ENCODE results near the gene POU3F4.

Gene POU3F4

DNA sequence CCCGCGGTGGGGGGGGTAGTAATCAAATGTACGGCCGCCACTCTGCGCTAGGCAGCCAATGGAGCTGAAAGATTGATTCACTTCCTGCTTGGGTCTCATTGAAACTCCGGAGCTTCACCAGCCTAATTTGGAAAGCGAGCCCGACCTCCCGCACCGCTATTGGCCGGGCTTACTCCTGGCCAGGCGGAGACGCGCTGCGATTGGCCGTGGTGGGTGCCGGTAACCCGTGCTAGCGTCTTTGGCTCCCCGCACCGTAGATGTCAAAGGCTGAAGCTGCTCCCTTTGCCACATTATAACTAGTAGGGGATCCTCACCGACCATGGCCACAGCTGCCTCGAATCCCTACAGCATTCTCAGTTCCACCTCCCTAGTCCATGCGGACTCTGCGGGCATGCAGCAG is at the start of gene POU3F4:
TSS of gene POU3F4 (plus strand) at position 285 of the 400 bp plus-strand sequence. CDS start at position 320, 35 bp downstream.
- DNase-seq (ENCODE audit: low read depth in 2 of 2): no peak

DNA sequence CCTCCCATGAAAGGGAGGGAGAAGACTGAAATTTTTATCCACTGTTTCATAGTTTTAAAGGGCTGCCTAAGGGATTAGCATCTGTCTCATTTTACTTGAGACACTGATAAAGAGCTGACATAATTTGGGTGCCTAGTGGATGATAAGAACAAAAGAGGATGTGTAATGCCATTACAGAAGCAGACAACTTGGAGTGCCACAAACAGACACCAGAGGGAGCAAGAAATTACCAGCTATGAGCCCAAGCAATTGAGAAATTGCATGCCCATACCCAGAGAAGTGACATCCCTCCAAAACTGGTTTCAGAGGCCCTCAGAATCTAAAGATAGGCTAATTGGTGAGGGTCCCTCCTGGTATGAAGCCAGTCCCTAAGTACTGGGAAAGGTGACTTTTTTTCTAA is 38.5 kb upstream of the POU3F4 start:
- DNase-seq (ENCODE audit: low read depth in 2 of 2): no peak

DNA sequence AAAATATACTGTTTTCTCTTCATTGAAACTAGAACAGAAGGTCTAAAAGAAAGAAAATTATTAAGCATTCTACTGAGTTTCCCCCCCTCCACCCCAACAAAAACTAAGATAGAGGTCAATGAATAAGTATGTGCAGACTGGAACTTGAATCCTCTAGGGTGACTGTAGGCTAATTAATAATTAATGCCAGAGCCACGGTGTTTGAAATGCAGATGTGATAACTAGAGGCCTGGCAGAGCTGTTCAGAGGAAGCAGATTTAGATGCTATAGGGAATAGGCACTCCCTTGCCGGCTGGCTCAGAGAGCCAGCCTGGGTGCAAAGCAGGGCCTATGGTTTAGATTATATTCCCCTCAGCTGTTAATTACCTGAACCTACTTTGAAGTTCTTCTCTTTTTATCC is 12.2 kb upstream of the POU3F4 start:
- no peak for DNase-seq (ENCODE audit: low read depth in 2 of 2)

DNA sequence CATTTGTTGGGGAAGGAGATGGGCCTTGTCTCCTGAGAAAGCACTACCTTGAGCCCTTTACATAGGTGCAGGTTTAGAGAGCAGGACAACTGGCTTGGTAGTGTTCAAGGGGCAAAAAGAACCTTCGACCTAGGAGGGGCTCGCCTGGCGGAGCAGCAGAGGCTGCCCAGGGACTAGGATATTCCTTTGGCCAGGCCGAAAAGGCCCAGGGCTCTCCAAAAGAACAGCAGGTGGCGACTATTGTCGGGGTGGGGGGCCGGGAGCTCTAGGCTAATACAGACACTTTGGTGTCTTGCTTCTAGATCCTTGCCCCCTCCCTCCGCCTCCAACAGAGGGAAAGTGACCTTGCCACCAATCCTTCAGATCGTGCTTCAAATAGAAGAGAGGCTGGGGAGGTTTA is 7.1 kb upstream of the POU3F4 start:
- DNase-seq (ENCODE audit: low read depth in 2 of 2): no peak

DNA sequence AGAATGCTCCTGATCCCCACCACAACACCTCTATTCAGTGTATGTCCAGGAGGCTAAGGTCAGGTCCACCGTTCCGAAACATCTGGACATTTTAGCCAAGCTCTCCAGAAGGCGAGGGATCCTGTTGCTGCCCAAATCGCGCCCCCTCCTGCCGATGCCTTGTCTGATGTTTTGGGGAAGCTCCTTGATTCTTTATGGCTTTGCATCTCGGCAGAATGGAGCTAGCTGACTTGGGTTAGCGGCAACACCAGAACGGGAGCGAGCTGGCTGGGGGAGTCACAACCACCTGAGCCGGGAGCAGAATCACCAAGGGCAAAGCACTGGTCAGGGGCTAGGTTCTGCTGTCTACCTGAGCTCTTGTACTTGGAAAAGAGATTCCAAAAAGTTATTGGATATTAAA is 6.6 kb upstream of the POU3F4 start:
- DNase-seq (ENCODE audit: low read depth in 2 of 2): no peak

DNA sequence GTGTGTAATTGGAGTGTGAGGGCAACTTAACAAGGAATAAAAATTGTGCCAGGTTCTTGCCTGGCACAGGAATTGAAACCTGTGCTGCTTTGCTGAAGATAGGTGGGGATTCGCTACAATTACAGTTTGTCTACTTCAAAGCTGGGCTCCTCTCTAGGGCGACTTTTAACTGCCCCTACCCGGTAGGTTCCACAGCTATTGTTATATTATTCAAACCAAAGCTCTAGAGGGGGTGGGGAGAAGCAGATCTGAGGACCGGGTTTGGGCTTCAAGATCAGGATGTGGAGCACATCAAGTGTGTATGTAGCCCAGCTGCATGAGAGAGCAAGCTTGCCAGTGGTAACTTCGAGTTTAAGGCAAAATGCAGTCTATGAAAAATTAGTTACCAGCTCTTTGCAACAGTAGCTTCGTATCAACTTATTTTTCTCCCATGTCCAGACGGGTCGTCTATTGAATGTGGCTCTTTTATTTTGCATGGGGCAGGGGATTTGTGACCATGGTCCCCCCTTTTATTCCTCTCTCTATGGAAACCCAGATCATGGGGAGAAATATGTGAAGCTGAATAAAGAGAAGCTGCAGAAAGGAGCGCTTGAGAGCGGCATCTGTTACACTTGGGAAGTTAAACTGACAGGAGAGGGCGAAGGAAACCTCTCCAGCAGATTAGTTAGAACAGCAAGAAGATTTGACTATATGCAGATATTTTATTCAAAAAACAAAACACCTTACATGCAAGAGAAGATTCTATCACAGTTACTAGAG is 3.2 kb upstream of the POU3F4 start:
- no peak for DNase-seq (ENCODE audit: low read depth in 2 of 2)

DNA sequence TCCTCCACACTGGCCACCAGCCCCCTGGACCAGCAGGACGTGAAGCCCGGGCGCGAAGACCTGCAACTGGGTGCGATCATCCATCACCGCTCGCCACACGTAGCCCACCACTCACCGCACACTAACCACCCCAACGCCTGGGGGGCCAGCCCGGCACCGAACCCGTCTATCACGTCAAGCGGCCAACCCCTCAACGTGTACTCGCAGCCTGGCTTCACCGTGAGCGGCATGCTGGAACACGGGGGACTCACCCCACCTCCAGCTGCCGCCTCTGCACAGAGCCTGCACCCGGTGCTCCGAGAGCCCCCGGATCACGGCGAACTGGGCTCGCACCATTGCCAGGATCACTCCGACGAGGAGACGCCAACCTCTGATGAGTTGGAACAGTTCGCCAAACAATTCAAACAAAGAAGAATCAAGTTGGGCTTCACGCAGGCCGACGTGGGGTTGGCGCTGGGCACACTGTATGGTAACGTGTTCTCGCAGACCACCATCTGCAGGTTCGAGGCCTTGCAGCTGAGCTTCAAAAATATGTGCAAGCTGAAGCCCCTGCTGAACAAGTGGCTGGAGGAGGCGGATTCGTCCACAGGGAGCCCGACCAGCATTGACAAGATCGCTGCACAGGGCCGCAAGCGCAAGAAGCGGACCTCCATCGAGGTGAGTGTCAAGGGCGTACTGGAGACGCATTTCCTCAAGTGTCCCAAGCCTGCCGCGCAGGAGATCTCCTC is 600 bp downstream of the POU3F4 start:
- DNase-seq (ENCODE audit: low read depth in 2 of 2): no peak

DNA sequence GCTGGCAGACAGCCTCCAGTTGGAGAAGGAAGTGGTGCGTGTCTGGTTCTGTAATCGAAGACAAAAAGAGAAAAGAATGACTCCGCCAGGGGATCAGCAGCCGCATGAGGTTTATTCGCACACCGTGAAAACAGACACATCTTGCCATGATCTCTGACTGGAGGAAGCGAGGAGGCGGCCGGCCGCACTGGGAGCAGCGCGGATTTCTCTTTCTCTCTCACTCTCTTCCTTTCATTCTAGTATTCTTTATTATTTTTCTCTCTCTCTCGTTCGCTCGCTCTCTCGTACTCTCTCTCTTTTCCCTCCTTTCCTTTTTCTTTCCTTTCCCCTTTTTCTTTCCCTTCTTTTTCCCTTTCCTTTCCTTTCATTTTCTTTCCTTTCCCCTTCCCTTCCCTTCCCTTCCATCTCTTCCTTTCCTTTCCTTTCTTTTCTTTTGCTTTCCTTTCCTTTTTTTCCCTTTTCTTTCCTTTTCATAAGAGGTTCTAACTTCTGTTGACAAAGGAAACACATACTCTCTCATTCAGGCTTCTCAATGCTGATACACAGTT is 1.2 kb downstream of the POU3F4 start:
- no peak for DNase-seq (ENCODE audit: low read depth in 2 of 2)

DNA sequence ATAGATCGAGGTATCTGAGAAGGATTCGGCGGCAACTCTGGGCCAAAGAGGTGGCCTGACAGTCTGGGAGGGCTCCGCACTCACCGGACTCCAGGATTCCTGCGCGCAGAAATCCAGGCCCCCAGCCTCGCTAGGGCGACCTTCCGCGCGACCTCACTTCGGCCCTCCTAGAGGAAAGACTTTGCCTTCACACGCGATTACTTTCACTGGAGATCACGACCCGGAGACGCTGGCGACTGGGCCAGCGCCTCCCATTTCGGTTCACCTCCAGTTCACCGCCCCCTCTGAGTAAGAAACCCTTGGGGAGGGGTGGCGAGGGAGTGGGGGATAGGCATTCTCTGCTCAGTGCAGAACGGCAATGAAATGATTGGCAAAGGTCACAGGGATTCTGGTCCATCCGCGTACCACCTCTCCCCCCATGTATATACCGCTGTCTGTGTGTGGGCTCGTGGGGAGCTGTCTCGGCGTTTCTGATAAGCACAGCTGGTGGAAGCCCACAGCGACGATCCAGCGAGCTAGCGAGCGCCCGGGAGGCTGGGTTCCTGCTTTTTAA is 2.5 kb downstream of the POU3F4 start:
- no peak for DNase-seq (ENCODE audit: low read depth in 2 of 2)

DNA sequence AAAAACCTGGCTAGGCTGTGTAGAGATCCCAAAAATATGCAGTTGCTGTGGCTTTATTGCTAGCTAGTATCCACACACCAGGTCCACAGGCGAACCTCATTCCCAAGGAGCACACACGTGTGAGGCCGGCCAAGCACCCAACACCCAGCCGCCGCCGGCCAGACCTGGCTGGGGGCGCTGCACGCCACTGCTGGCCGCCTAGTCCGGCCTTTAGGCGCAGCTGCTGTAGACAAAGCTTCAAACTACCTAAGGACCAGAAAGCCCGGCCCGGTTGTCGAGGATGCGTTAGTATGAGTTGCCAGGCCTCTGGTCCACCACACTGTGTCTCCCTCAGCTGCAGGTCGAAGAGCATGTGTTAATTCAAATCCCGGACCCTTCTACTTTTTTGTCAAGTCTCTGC is 3.1 kb downstream of the POU3F4 start:
- no peak for DNase-seq (ENCODE audit: low read depth in 2 of 2)

DNA sequence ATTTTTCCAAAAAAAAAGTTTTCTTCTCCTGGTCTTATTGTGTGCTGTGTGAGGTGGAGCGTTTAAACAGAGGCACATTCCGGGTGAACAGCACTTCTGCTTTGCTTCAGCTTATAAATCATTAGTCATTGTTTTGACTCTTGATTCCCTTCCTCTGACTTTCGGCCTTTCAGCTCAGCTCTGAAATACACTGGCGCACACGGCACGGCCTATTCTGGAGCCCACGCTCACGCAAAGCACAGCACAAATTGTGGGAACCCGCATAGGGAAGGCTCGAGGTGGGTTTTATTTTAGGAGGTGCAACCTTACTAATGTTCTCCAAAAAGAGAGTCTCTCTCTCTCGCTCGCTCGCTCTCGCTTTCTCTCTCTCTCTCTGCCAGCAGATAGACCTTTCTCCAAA is 4.0 kb downstream of the POU3F4 start:
- DNase-seq (ENCODE audit: low read depth in 2 of 2): no peak

DNA sequence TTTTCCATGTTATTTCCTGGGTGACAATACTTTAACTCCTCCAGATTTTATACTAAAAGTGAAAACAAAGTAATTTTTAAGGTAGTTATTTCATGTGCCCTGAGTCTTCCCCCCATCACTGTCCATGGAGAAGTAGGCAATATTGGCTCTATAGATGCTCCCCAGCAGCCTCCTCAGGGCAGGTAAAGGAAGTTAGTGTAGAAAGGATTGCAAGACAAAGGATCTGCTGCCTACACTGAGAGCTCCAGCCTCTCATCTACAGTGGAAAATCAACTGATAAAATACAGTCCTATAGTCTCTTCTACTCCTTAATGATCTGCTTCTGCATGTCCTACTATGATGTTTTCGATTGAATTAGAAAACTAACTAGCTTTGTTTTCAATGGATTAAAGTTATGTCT is 8.5 kb downstream of the POU3F4 start:
- no peak for DNase-seq (ENCODE audit: low read depth in 2 of 2)

DNA sequence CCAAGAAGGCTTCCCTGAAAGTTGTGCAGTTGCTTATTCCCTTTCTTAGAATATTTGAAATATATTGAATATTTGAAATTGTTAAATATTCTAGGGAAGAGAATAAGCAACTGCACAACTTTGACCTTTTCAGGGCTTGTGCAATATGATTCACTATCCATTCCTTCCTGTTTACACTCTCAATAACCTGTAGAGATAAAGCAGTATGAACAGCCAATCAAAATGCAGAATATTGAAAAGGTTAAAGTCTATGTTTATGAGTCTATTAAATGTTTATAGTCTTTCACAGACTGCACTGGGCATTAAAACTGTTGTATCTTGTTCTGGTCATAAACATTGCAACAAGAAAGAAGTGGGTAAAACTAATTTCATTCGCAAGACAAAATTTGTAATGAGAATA is 13.8 kb downstream of the POU3F4 start:
- no peak for DNase-seq (ENCODE audit: low read depth in 2 of 2)

DNA sequence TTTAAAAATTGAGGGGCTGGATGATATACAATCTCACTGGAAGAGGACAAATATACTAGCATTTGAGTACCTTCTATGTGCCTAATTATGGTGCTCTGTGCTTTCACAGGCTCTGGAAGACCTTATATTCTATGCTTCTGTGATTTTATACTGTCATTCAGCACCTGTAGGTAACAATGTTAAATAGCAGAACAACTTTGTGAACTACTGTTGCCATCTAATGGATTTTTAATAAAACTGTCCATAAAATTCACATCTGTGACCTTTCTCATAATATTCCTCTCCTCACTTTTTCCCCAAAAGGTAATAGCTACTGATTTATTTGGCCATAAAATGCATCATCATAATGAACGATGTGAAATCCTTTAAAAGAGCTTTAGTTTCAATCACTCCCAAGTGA is 21.9 kb downstream of the POU3F4 start:
- DNase-seq (ENCODE audit: low read depth in 2 of 2): no peak

DNA sequence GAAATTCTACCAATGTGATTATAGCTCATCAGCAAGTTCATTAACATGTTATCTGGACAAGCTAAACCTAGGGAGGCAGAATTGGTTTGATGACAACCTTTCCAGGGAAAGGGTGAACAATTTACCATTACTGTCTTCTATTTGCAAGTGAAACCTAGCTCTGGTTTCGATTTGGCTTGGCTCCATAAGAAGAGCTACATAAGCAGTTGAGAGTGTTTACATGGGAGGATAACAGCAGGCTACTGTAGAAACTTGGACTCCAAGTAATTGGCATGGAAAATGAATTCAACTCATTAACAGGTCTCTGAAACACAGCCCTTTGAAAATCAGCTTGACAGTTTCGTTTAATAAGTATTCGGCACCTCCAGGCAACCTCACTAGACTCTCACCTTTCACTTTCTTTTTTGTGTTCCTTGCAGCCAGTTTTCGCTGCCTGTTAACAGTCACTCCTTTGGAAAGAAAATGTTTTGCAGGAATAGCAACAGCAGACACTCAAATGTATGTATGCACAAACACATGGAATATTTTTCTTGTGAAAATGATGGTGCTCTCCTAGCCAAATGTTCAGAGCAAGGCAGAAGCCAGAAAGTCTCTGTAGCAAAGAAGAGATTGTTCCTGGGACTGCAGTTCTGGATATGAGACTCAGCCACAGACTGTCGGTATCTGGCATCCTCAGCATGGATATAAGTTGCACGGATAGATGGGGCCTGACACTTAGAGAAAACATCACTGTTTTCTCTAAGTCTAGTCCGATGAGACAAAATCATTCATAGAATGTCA is 27.5 kb downstream of the POU3F4 start:
- DNase-seq (ENCODE audit: low read depth in 2 of 2): no peak

Measured in stimulated activated CD4-positive, alpha-beta T cell treated with anti-CD3 and anti-CD28 coated beads, Interleukin-1b, Interleukin-23, amount 100 ng/mL, for 4 hours (primary cell).